HG03135 (cell line): ENCODE results near the gene PRKCE.
A peak's percentile ranks its signal among the peaks of the same experiment; 100 is the strongest.
"Not testable (repeated sequence)": the region's sequence is repeated elsewhere in the genome, so short reads cannot be mapped to it uniquely, and the experiment has no call there.

Source experiments
- ATAC-seq: cut with Tn5 transposase; IDR thresholded peaks from one replicate; pipeline ENCODE4 v1.9.1; 2021; ENCODE audit warnings: mild to moderate bottlenecking, moderate library complexity; ENCODE audit not compliant: unreplicated experiment

The PRKCE gene

DNA sequence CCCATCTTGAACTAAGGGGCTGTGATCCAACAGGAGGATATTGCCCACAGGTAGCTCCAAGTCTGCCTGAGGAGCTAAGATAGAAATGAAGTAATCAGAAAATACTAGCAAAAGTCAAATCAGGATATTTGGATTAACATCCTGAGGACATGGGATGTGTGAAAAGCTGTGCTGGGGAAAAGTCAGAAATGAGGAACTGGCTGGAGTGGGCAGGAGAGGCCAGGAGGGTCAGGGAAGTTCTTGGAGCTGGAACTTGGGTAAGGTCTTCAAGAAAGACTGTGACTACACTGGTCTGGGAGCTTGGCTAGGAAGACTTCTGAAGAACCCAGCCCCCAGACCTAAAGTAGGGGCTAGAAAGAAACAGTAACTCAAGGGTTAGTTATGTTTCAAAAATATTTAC is 250.9 kb downstream of the PRKCE start:
- no peak for ATAC-seq

DNA sequence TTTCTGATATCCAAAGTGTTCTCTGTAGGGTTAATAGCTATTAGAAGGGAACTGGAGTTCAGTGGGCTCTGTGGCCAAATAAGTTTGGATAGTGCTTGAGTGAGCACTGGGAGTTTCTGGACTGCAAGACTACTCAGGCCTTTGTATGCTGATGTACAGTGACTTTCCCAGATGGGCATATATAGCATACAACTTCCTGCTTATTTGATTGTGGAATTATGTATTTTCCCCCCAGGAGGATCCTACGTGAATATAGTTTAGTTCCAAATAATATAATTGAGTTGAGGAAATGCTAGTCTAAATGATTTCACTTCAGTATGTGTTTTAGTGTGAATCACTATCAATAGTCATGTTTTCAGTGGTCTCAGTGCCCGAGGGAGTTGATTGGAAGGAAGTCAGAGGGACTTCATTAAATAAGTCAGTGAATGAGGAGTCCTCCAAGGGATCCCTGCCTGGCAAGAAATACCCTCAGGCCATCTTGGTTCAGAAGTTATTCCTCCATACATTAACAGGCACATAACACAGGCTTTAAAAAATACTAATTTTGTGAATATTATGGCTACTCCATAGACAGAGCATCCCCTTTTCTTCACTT is 251.4 kb downstream of the PRKCE start:
- ATAC-seq: no peak

DNA sequence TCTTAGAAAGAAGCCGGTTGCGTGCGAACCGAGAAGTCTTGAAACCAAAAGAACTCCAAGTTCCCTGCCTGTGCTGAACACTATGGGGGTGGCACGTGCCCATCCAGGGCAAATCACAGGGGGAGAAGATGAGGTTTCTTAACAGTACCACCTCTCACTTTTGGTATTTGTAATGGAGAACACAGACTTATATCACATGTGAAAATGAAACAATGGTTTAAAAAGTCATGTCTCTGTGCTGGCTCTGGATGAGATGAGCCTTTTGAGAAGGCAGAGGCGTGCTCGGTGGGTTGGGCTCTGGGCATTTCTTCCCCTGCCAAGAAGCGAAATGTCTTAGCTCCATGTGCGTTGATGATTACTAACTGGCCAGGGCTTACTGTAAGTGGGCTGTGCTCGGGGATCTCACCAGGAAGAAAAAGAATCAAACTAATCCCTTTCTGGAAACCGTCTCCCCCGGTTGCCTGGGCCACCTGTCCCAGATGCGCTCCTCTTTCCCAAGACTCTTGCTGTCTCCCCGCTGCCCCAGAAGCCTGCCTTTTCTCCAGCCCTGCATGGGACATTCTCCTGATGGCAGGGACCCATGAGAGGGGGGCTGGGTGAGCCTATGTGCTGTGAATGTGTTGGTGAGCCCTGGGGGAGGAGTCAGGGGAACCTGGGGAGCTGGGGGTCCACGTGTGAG is 252.9 kb downstream of the PRKCE start:
- ATAC-seq: no peak

DNA sequence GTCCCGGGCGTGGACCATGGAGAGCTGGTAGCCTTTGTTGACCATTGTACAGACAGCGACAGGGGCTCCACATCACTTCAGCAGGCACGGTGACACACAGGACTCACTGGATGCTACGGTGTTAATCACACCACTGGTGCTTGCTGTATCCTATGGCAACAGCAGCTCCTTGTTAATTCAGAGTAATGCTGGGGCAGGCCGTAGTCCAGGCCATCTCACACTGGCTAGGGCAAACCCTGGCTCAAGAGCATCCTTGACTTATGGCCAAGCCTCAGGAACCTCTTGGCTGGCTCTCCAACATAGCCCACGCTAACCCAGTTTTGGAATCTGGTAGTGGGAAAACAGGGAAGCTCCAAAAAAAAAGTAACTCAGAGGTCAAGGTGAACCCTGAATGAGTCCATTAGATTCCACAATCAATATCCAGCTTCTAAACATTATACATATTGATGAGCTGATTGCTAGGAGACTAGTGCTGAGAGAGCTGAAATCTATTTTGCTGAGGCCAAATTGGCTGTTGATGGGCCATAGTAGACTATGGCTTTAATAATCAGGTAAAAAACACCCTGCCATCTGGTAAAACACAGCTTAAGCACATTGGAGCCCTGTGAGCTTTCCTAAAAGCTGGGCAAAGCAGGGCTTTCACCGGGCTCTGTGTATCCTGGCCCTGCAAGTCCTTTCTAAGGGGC is 253.6 kb downstream of the PRKCE start:
- no peak for ATAC-seq

DNA sequence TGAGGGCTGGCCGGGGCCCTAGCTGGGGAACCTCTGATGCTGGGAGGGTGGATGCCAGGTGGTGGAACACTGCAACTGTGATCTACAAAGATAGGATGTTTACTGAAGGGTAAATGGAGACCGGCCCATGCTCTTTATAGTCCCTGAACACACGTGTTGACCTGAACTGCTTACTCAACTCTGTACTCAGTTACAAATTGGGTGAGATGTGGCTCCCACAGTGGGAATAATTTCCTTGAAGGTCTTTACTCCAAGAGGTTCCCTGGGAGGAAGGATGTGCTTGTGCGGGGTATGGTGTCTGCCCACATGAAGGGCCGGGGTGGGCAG is 254.1 kb downstream of the PRKCE start:
- no peak for ATAC-seq

DNA sequence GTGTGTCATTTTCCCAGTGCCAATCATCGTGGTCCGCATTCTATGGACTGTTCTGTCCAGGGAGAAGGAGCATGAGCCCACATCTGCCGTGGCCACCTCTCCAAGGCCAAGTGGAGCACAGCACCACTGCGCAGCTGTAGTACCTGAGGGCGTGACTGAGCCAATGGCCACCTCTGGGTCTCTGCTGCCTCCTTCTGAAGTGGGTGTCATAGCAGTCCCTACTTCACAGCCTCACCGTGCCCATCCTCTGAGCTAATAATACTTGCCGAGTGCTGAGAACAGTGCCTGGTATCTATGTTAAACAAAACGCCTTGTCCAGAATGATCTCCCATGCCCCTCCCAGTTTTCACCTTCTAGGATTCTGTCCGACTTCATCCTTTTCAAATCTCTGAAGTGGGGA is 256.1 kb downstream of the PRKCE start:
- ATAC-seq: no peak

DNA sequence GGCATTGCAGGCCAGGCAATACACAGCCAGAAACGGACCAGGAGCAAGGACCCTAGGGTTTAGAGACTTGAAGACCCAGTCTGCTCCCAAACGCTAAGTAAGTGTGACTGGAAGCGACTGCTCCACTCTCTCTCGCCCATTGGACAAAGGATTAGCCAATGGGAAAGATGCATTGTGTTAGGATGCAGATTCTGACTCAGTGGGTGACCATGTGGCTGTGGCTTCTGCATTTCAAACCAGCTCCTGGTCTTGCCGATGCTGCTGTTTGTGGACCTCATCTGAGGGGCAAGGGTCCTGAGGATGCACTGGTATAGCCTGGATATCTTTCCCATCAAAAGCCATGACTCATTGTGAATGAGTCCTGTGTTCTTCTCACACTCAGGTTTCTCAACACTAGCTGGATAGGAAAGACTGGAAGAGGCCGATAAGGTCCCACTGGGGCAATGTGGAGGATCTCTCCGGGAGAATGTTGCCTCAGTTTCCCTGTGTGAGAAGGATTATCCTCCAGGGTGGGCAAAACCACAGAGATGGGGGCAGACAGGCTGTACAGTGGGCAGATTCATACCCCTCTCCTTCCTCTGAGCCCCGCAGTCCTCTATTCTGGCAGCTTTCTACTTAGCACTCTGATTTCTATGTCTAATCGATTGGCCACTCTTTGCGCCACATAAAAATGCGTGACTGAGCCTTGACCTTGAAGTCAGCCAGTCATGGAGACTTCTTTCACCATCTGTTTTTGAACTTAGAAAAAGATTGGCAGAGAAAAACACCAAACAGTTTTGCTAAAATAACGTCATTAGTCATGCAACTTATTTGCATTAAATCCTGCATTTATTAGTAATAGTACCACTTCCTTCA is 257.1 kb downstream of the PRKCE start:
- no peak for ATAC-seq

DNA sequence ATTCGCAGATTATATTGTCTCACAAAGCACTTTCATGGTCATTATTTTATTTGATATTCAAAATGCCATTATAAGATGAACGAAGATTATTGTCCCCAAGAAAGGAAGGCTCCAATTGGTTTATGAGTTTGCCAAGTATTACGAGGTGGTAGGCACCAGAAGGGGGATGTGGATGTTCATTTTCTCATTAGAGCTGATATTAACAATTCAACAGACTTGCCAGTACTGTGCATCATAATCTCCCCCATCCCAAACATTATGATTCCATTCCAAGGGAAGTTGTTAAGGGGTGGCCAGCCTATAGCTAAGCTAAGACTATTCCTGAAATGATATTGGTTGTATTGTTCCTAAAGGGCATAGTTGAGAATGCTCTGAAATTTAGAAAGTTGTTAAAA is 257.7 kb downstream of the PRKCE start:
- no peak for ATAC-seq

DNA sequence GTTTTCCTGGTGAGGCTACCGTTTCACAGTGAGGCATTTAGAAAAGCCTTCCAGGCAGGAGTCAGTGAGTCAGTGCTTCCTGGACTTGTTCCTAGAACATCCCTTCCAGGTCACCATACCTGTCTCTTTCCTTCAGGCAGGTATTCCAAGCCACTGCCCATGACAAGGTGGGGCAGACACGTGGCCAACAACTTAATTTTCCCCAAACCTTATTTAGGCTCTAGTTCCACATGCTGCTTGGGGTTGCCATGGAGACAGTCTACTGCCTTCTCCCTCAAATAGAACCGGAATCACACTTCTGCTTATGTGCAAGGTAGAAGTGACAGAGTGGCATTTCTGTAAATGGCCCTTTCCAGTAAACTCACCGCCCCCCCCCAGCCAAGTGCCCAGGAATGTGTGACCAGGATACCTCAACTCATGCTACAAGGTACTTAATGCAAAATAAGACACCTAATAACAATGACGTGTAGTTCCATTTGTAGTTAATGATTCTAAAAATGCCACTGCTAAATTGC is 258.3 kb downstream of the PRKCE start:
- ATAC-seq: peak; percentile 83

DNA sequence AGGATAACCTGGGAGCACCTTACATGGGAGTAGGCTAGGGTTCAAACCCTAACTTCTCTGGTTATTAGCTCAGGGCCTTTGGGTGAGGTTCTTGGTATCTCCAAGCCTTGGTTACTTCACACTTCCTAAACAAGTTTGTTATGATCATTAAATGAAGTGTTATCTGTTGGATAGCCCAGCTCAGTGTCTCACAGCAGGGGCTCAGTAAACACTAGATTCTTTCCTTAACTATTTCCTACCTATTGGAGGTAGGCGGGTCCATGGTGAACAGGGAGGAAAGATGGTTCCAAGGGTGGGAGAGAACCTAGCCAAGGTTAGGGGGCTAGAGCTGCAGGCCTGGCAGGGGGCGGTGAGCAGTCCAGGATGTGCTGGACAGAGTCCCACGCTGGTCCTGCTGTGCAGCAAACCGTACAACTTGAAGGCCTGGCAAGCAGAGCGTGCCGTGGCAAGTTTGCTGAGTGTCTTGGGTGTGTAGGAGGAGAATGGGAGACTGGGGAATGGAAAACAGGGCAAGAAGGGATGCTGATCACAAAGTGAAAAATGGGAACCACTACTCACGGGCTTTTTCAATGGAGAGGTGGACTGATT is 259.1 kb downstream of the PRKCE start:
- no peak for ATAC-seq

DNA sequence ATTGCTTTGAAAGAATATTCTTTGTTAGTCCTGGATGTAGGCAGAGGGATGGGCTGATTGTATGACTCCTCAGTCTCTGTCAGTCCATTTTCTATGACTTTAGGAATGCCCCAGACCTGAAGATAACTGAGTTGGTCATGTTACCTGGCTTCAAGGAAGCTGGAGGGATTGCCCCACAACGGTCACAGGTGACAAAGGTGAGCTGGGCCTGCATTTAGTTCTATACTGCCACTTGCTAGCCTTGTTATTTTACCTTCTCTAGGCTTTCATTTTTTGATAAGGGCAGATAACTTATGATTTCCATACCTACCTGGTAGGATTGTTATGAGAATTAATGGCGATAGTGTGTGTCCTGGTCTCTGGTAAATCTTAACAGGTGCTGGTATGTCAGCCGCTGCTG is 260.1 kb downstream of the PRKCE start:
- no peak for ATAC-seq

DNA sequence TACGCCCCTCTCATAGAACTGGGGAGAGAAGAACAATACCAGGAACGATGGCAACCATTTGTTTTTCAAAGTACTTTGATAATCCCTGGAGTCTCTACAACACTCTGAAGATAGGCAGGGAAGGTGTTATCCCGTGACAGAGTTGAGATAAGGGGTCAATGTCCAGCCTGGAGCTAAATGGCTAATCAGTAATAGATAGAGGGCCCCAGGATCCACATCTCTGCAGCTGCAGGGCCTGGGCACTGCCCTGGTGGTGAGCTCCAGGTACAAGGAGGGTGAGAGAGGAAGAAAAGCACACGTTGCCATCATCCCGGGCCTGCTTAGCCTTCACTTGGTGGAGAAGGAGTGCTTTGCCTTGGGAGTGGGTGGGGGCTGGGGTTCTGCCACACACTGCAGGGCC is 260.6 kb downstream of the PRKCE start:
- no peak for ATAC-seq

DNA sequence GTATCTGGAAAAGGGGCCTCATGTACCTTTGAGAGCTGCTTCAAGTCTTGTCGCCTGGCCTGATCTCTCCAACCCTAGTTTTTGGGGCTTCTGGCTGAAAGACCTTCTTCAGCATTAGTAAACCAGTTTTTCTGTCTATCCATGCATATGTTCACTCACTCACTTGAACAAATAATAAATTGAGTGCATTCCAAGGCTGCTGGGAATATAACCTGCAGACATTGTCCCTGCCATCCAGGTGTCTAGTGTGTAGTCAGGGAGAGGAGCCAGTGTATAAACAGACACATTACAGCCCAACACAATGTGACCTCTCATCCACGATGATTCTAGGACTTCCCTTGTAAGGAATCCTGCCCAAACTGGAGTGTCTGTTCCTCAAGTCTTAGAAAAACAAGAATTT is 262.1 kb downstream of the PRKCE start:
- no peak for ATAC-seq

DNA sequence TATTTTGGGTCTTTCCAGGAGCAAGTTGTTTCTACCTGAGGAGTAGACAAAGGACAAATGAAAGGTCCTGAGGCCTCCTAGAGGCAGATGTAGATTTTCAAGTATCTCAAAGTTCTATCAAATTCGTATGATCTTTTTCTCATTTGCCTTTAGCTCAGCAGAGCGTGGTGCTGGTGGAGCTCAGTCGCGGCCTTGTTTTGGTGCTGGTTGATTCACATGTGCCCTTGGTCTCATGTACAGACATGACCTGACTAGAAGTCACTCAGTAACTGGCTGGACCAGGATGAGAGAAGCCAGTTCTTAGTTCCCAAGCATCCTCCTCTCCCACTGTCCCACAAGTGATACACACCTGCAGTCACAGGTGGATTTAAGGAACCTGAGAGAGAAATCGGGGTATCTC is 264.0 kb downstream of the PRKCE start:
- ATAC-seq: no peak

DNA sequence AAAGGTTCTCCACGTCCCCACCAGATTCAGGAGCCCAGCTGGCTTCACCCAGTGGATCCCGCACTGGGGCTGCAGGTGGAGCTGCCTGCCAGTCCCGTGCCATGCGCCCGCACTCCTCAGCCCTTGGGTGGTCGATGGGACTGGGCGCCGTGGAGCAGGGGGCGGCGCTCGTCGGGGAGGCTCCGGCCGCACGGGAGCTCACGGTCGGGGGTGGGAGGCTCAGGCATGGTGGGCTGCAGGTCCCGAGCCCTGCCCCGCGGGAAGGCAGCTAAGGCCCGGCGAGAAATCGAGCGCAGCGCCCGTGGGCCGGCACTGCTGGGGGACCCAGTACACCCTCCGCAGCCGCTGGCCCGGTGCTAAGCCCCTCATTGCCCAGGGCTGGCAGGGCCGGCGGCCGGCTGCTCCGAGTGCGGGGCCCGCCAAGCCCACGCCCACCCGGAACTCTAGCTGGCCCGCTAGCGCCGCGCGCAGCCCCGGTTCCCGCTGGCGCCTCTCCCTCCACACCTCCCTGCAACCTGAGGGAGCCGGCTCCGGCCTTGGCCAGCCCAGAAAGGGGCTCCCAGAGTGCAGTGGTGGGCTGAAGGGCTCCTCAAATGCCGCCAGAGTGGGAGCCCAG is 266.2 kb downstream of the PRKCE start:
- ATAC-seq: not testable (repeated sequence)

DNA sequence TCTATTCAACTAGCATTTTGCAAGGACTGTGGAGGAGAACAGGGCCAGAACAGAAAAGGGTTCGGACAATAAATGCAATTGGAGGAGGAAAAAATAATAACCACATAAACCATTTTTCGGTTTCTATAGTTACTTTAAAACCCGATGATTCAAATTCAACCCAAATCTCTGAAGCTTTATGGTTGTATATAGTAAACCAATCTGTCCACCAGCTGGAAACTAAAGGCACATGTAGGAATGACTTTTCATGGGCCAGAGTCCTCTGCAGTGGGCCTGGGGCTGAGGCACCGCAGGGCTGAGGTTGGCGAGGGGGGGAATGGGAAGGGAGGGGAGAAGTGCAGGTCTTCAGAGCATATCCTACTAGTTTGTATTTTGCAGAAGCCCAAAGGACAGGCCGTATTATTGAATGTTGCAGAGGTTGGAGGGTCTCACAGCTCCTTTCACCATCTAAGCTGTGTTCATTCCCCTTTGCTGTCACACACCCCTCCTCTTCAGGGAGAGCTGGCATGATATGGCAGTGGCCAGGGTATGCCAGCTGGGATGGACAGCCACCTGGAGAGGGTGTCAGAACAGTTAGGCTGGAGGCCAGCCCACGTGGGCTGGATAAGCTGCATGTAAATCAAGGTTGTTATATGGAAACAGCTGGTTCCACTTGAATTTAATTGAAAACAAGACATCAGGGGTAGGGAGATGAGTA is 267.1 kb downstream of the PRKCE start:
- no peak for ATAC-seq

DNA sequence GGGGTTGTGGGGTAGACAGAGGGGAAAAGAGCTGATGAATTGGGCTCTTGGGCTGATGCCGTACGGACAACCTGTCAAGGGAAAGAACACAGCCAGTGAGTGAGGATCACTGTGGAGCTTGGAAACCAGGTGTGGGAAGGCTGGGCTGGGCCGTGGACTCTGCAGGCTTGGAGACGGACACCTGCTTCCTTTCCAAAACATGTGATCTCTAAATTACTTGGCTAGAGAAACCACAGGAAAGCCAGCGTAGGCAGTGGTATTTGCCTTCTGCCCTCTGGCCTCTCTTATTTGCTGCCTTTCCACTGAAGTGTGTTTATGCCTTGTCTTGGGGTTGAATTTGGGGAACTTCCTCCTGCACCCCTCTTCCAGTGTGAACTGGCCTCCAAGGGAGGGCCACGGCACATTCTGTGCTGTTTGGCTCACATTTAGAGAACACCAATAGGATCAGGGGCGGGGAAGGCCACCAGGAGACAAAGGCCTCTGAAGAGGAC is 267.7 kb downstream of the PRKCE start:
- ATAC-seq: peak; percentile 13

DNA sequence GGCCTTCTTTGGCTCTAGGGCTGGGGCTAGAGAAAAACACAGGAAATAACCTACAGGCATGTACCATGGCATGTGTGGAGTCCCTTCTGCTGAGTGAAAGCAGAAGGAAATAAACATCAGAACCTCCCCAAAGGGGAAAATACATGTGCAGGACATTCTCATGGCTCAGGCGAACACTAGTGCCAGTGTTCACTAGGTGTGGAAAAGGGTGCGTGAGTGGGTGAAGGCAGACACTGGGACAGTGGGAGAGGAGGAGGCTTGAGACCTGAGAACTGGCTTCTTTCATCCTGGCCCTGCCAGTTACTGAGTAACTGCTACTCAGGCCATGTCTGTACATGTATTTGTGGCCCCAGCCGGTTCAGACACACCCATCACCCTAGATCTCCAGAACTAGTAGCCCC is 268.2 kb downstream of the PRKCE start:
- ATAC-seq: peak; percentile 55

DNA sequence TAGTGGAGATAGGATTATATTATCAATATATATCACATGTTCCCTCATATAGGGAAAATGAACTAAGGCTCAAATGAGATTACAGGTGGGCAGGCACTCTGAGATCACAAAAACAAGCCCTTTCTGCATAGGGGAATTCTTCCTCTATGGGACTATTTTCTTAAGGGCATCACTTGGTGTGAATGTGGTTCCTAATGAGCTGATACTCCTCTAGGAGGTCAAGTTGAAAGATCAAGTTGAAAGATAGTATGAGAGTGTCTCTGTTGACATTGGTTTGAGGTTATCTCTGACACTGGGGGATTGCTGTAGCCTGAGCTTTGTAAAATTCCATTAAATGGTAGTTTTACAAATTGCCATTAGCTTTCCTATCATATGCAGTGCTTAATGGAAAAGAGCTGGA is 270.4 kb downstream of the PRKCE start:
- ATAC-seq: no peak

DNA sequence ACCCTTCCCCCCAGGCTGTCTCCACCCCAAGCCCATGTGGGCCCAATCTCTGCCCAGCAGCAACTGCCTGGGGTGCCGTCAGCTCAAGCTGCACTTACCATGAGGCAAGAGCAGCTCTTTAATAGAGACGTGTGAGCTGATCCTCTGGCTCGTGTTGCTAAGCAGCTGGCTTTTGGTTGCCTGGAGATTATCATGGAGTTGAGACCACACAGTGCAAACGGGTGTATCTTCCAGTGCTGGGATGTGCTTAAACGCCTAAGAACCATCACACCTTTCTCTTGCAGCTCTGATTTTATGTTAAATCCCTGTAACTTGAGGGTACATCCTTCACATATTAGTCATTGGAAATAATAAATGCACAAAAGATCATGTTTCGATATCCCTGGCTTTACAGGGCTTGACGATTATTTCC is 271.1 kb downstream of the PRKCE start:
- no peak for ATAC-seq
